Fibroblast of skin of right biceps (primary cell): Measurements from ENCODE around the gene PROB1.
A peak's percentile ranks its signal among the peaks of the same experiment; 100 is the strongest.
"Not testable (repeated sequence)": the region's sequence is repeated elsewhere in the genome, so short reads cannot be mapped to it uniquely, and the experiment has no call there.

Experiments used
- DNase-seq: peaks from one replicate; pipeline ENCODE4 v3.0.0-alpha.2; 2013

The PROB1 gene

GRCh38 chr5:139392324-139392677 lies 2.6 kb downstream of the PROB1 start:
- DNase-seq = no peak

- peak; percentile 36 for DNase-seq
Observed at GRCh38 chr5:139391570-139392323, 3.2 kb downstream of the PROB1 start.

GRCh38 chr5:139390639-139391569 lies 4.0 kb downstream of the PROB1 start:
- no peak for DNase-seq

DNA sequence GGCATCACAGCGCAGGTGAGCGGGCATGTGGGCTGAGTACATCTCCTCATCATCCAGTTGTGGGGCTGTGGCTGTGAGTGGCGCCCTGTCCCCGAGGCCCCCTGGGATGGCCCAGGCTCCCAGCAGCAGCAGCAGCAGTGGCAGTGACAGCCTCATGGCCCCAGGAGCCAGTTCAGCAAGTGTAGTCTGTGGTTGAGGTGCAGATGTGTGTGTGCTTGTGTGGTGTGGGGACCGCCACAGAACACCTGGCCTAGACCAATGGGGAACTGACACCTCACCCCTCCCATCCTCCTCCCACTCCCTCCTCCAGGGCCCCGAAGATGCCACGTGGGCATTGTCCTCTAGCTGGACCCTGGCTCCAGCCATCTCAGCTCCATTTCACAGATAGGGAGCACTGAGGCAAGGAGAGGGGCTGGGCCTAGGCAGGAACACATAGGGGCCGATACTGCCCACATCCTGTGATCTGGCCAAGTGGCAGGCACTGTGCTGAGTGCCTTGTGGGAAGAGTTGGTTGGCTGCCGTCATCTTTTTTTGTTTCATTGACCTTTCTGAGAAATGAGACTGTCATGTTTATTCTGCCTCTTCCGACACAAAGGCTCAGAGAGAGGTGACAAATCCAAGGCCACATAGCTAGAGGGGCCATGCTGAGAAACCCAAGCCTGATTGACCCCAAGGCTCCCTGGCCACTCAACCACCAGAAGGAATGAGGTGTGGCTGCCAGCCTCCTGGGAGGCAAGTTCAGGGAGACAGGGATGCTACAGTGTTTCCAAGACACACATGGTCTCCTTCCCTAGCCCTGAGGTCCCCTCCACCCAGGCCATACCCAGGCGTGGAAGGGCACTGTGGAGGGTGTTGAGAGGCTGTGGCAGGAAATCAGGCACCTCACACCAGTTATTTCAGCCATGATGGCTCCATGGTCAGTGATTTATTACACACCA lies 4.9 kb downstream of the PROB1 start, which contains the start of gene MZB1:
TSS of gene MZB1 (minus strand) at position 213 of the 938 bp plus-strand sequence. CDS start at position 156, 57 bp downstream.
- DNase-seq = no peak

DNA sequence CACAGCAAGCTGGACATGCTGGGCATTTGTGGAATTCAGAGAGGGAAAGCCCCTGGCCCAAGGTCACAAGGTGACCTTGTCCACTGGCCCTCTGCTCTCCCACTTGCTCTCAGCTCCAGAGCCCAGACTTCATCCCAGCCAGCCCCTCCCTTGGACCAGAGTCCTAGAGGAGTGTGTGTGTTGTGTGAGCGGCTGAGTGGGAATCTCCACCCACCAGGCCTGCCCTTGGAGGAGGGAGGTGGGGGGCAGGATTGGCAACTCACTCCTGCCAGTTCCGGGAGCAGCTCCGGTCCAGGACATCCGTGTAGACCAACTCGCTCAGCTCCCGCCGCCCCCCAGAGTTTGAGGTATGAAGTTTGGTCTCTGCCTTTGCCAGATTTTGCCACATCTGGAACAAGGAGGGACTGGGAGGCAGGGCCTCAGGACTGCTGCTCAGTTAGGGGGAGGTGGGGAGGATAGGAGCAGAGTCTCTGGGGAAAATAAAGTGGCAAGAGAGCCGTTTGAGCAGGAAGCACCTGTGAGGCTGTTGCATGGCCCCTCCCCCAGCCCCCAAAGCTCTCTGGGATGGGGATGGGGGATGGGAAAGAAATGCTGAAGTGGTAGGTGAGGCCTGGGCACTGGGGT lies 6.6 kb downstream of the PROB1 start:
- peak; percentile 26 for DNase-seq

DNA sequence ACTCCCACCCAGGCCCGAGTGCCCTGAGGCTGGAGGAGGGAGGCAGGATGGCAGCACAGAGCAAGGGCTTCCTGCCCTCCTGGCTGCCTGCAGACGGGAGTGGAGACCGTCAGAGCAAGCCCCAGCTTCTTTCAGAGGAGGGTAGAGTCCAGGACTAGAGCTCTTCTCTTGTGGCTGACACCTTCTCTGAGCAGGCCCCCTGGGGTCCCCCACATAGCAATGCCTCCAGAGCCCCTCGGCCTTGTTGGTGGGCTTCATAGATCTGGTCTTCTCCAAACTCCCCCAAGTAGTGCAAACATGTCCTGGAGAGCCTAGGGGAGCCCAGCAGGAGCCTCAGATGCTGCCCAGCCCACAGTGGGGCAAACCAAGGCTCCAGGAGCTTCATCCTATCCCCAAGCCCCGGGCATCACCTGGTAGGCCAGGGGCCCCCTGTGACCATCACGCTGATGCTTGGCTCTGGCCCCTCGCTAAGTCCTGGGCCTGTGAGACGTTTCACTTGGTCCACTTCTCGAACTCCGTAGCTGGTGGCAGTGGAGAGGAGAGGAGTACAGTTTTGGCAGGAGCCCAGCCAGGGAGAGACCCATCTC lies 7.2 kb downstream of the PROB1 start:
- no peak for DNase-seq

- DNase-seq = not testable (repeated sequence)
Observed at GRCh38 chr5:139386956-139387355, 7.9 kb downstream of the PROB1 start.

GRCh38 chr5:139386050-139386438 lies 8.9 kb downstream of the PROB1 start:
- no peak for DNase-seq

GRCh38 chr5:139385061-139386049 lies 9.5 kb downstream of the PROB1 start:
- DNase-seq = no peak

DNA sequence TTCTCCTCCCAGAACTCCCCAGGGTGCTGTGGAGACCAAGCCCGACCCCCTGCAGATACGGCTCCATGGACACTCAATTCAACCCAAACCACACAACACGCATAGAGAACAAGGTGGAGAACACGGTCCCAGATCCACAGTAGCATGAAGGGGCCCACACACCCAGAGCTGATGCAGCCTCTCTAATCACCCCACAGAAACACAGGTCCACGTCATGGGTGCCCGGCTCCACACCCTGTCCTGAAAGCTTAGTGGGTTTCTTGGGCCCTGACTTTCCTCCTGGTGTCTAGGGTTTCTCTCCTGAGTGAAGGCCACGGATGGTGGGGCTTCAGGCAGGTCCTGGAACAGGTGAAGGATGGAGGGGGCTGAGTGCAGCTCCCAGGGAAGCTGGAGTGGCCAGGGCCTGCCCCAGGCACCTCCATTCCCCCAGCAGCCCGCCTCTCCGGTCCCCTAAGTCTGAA lies 10.3 kb downstream of the PROB1 start:
- no peak for DNase-seq

- DNase-seq = no peak
Observed at GRCh38 chr5:139383993-139384590, 10.8 kb downstream of the PROB1 start.

GRCh38 chr5:139383275-139383992 lies 11.5 kb downstream of the PROB1 start, which contains the start of gene SLC23A1:
Gene SLC23A1, minus strand, starts transcription at chr5:139383297. Its CDS starts 44 bp downstream, at chr5:139383253.
- no peak for DNase-seq

- DNase-seq = no peak
Observed at GRCh38 chr5:139382807-139383206, 12.1 kb downstream of the PROB1 start.

DNA sequence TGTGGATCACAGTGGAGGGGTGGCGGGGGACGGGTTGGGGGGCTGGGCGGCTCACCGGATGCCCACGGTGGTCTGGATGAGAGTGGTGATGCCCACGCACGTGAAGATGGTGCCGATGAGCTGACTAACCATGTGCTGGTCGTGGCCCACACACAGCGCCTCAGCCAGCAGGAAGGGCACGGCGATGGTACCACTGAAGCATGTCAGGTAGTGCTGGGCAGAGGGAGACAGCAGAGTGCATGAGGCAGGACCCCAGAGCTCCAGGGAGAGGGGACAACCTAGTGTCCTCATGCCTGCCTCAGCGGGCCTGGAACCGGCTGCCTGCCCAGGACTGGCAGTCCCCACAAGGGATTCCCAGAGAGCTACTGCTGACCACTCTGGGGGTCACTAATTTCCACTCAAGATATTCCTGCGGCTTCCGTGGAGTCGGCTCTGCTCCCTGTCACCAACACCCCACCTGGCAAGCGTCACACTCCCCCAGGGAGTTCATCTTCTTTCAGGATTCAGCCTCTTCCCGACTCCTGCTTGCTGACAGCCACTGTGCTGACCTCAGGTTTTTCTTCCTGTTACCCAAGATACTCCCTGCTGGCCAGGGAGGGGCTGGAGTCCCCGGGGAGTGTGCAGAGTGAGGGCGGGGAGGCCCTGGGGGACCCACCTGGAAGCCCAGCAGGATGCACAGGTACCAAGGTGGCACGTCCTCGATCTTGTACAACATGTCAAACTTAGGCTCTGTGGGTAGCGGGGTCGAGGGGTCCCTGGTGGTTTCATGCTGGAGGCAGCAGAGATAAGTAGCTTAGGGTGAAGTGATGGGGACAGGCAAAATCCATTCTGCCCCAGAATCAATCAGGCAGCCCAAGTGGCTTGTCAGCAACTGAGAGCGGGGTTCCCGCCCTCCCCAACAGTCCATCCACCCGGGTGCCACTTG lies 12.8 kb downstream of the PROB1 start:
- no peak for DNase-seq

DNA sequence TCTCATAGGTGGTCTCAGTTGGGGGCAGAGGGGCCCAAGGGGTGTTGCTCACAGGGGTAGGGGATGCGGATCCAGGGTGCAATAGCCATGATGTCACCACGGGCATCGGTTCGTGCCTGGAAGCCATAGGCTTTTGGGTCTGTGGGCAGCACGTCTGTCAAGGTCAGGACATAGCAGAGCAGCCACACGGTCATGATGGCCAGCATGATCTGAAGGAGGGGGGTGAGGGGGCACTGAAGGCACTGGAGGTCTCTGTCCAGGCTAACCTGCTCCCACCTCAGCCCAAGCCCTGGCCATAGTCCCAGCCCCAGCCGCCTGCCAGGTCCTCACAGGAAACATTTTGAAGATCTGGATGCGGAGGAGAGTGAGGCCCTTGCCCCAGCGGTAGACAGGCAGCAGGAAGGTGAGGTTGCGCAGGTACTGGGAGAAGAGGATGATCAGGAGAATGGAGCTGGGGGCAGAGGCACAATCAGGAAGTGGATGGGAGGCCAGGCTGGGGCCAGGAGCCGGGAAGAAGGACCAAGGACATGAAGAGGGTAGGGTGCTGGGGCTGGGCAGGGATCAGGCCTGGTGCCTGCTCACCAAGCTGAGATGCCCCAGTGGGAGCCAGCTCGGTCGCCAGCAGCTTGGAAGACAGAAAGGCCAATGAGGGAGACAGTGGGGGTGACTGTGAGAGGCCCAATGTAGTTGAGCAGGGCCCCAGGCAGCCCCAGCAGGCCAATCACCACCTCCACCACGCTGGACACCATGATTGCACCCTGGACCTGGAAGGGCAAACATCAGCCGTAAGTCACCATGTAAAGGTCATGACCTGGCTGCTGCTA lies 15.1 kb downstream of the PROB1 start:
- no peak for DNase-seq

GRCh38 chr5:139378941-139379361 lies 16.0 kb downstream of the PROB1 start:
- no peak for DNase-seq
